Suprapubic skin (tissue), 3 donors: ENCODE measurements around the gene ARMC8.

Source experiments
- EP300 ChIP-seq: sonication (generic); formaldehyde crosslinking; IDR thresholded peaks from one replicate; pipeline ENCODE4 v1.6.1; 2017; ENCODE audit warnings: antibody characterized with exemption
- TF ChIP-seq, protein P1 (sequence below), 2 donors: fragments of 200-600 bp in 1 of 2; fragments of 450-650 bp in 1 of 2; sonication (generic) in 1 of 2; IDR thresholded peaks; one replicate each; pipeline ENCODE4 v1.5.1; 2016 to 2019; ENCODE audit warnings: antibody characterized with exemption in 2 of 2, mild to moderate bottlenecking in 1 of 2, moderate library complexity in 1 of 2

DNA sequence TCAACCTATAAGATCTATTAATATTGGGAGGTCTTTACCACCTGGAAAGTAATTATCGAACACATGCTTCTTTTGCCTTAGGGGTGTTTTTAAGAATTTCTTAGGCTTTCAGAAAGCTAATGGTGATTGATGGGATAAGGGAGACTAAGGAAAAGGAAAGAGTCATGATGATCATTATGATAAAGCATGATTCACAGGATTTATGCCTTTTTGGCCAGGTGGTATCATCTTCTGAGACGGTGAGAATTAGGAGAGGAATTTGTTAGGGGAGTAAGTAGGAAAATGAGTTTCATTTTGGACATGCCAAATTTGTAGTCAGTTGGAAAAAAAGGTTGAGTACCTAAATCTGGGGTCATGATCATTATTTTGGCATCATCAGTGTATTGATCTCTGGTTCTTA lies 8.9 kb downstream of the ARMC8 start:
- TF ChIP-seq, protein P1, sequence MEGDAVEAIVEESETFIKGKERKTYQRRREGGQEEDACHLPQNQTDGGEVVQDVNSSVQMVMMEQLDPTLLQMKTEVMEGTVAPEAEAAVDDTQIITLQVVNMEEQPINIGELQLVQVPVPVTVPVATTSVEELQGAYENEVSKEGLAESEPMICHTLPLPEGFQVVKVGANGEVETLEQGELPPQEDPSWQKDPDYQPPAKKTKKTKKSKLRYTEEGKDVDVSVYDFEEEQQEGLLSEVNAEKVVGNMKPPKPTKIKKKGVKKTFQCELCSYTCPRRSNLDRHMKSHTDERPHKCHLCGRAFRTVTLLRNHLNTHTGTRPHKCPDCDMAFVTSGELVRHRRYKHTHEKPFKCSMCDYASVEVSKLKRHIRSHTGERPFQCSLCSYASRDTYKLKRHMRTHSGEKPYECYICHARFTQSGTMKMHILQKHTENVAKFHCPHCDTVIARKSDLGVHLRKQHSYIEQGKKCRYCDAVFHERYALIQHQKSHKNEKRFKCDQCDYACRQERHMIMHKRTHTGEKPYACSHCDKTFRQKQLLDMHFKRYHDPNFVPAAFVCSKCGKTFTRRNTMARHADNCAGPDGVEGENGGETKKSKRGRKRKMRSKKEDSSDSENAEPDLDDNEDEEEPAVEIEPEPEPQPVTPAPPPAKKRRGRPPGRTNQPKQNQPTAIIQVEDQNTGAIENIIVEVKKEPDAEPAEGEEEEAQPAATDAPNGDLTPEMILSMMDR (IDR thresholded peaks at IDR 0.05), result no peak
- no peak for TF ChIP-seq EP300
